NOMO-1 treated with DMSO at 0.1 percent for 48 hours (cell line): ENCODE data around the gene ADCY4.
"Not testable (repeated sequence)": the region's sequence is repeated elsewhere in the genome, so short reads cannot be mapped to it uniquely, and the experiment has no call there.

ENCODE experiments used
- DNase-seq: peaks from one replicate; lab custom pipeline; 2025; ENCODE audit not compliant: unreplicated experiment; lab: John Stamatoyannopoulos, UW

The ADCY4 gene

GRCh38 chr14:24366721-24367513 is 32.0 kb upstream of the ADCY4 start:
- no peak for DNase-seq

DNA sequence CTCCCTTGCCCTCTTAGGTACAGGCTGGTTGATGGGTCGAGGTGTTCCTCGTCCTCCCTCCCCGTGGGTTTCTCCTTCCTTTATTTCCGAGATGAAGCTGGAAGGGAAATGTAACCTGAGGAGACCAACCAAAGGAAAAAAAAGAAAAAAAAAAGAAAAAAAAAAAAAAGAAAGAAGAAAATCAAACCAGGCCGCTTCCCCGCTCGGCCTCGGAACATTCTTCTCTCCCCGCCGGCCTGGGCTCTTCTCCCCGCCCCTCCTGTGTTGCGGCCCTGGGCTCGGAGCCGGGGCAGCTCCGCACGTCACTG is 31.5 kb upstream of the ADCY4 start:
- no peak for DNase-seq

GRCh38 chr14:24365600-24366412 is 30.9 kb upstream of the ADCY4 start:
- DNase-seq, result peak; percentile 85

DNA sequence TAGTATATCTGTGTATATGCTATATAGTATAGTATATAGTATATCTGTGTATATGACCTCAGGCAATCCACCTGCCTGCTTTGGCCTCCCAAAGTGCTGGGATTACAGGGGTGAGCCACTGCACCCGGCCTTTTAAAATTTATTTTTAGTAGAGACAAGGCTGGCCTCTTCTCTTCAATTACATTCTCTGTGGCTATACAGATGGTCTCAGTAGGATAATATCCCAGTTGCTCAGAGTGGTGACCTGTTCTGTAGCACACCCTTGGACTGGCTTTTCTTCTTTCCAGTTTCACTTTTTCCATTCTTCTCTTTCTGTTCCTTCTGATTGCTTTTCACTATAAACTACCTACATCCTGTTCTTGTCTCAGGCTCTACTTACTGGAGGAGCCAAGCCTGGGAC is 30.0 kb upstream of the ADCY4 start:
- no peak for DNase-seq

GRCh38 chr14:24363401-24363800 is 28.5 kb upstream of the ADCY4 start:
- DNase-seq, result no peak

DNA sequence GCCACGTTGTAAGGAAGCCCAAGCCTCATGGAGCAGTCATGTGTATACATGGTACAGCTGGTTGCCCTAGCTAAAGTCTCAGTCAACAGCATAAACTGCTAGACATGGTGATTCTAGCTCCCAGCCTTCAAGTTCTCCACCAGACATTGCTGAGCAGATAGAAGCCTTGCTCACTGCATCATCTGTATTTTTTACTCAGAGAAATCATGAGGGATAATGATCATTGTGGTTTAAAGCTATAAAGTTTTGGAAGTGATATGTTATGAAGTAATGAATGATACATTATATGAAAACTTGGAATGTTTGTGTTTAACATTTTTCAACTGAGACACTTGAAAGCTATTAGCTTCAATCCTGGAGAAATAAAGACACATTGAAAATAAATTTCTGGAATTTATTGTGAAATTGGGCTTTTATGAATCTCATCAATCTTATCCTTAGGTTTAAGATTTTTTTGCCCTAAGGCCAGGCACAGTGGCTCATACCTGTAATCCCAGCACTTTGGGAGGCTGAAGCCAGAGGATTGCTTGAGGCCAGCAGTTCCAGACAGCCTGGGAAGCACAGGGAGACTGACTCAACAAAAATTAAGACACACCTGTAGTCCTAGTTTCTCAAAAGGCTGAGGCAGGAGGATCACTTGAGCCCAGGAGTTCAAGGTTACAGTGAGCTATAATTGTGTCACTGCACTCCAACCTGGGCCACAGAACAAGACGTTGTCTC is 27.5 kb upstream of the ADCY4 start:
- no peak for DNase-seq

DNA sequence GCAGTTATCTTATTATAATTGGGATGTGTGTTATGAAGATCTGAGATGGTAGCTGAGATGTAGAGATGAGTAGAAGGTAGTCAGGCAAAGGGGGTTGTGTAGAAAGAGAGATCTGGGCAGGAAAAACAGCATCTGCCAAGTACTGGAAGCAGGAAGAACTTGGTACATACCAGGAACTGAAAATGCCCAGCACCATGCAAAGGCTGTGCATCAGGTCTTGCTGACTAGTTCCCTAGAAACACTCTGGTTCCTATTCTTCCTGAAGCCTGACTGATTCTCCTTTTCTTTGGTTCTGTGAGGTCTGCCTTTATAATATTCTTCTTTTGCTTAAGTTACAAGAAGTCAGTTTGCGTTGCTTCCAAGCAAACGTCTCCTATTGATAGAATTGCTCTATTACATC is 26.5 kb upstream of the ADCY4 start:
- peak; percentile 12 for DNase-seq

- no peak for DNase-seq
Measured at GRCh38 chr14:24360281-24360680, 25.4 kb upstream of the ADCY4 start.

DNA sequence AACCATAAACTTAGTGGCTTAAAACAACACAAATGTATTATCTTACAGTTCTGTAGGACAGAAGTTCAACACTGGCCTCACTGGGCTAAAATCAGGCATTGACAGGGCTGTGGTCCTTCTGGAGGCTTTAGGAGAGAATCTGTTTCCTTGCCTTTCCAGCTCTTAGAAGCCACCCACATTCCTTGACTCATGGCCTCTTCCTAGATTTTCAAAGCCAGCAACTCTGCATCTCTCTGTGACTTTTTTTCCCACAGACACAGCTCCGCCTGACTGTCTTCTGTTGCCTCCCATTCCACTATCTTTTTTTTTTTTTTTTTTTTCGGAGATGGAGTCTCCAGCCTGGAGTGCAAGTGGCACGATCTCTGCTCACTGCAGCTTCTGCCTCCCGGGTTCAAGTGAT is 21.3 kb upstream of the ADCY4 start:
- DNase-seq, result no peak

GRCh38 chr14:24355009-24355408 is 20.1 kb upstream of the ADCY4 start:
- DNase-seq, result peak; percentile 10

- not testable (repeated sequence) for DNase-seq
Measured at GRCh38 chr14:24354482-24354825, 19.6 kb upstream of the ADCY4 start.

GRCh38 chr14:24353559-24354481 is 18.9 kb upstream of the ADCY4 start:
- no peak for DNase-seq

DNA sequence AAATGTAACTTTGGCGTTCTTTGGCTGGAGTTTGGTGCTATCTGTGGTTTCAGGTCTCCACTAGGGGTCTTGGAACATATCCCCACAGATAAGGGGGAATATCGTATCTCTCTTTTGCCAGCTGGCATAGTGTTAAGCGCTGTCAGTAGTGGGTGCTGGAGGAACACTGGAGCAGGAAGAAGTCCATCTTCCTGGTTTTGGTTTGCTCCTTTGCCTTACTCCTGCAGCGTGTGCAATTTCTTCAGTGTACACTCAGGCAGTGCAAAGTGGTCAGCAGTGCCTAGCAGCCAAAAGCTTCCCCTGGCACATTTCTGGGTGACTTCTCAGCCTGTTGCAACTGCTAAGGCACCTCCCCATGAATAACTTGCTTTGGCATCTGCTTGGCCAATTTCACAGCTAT is 16.6 kb upstream of the ADCY4 start:
- no peak for DNase-seq

DNA sequence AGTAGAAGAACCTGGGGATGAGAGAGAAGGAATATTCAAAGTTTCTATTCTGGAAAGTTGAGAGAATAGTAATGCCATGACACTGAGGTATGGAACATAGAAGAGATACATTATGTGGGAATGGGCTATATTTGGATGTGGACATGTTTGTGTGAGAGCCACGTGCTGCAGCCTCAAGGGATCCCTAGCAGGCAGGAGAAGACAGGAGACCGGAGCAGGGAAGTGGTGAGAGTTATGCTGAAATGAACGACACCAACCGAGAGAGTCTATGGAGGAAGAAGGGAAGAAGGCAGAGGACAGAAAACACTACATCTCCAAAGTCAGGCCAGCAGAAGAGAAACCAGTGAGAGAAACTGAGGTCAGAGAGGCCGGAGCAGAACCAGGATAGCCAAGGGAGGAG is 14.9 kb upstream of the ADCY4 start:
- no peak for DNase-seq

GRCh38 chr14:24348186-24348585 is 13.3 kb upstream of the ADCY4 start:
- no peak for DNase-seq

DNA sequence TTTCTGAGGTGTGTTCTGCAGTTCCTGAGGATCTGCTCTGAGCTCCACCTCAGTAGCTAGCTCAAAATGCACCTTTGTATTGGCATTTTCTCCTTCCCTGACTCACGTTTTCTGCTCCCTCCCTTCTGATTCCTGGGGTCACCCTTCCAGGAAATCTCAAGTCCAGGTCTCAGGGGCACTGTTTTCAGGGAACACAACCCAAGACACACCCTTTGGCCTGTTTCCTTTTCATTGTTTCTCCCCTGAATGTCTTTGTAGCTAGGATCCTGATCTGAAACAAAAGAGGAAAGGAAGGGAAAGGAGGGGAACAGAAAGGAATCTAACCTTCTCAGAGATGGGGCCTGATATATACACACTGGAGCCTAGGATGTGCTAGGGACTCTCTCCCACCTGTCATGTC is 12.3 kb upstream of the ADCY4 start:
- no peak for DNase-seq

- peak; percentile 25 for DNase-seq
Measured at GRCh38 chr14:24343795-24344660, 9.2 kb upstream of the ADCY4 start.

DNA sequence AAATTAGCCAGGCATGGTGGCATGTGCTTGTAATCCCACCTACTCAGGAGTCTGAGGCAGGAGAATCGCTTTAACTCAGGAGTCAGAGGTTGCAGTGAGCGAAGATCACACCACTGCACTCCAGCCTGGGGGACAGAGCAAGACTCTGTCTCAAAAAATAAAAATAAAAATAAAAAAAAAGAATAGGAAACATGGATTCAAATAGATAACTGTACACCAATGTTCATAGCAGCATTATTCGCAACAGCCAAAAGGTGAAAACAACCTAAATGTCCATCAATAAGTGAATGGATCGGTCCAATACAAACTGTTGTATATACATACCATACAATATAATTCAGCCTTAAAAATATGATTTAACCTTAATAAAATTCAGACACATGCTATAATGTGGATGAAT is 8.0 kb upstream of the ADCY4 start:
- no peak for DNase-seq

- DNase-seq, result no peak
Measured at GRCh38 chr14:24340606-24341005, 5.7 kb upstream of the ADCY4 start.
